ENCODE data around the gene CCT7. TPM values are rescaled to one million over a fixed set of nuclear protein-coding genes. Genes with fewer than 3 reads are reported as not detected.

Gene CCT7
- polyA plus RNA-seq, 3 donors, result 283 to 292 (median 283) TPM

DNA sequence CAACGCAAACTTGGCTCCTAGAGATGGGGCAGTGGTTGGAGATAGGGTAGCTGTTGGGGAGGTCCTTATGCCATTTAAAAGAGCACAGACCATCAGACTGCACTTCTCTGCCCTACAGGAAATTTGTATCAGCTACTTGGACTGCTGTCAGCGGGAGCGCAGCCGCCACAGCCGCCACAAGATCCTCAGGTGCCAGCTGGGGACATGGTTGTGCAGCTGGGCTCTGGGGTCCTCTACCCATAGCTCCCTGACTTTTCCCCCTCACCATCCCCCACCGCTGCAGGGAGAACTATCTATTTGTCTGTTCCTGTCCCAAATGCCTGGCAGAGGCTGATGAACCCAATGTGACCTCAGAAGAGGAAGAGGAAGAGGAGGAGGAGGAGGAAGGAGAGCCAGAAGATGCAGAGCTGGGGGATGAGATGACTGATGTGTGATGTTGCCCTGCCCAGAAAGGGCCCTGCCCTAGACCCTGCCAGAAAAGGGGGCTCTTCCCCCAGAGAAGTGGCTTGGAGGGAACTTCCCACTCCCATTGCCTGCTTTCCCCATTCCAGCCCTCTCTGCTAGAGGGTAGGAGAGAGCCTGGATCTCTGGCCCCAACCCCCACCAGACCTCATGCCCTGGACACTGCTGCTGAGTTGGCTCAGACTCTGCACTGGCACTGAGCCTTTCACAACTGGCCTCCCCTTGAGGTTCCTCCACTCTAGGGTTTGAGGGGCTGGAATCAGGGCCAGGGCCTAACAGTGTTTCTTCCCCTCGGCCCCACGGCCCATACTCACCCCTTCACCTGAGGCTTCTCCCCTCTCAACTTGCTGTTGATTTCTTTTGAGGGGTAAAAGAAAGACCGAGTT lies 8.4 kb upstream of the CCT7 start:
- DNase-seq (ENCODE audit: low read depth in 3 of 3, low spot score in 2 of 3), result no peak

DNA sequence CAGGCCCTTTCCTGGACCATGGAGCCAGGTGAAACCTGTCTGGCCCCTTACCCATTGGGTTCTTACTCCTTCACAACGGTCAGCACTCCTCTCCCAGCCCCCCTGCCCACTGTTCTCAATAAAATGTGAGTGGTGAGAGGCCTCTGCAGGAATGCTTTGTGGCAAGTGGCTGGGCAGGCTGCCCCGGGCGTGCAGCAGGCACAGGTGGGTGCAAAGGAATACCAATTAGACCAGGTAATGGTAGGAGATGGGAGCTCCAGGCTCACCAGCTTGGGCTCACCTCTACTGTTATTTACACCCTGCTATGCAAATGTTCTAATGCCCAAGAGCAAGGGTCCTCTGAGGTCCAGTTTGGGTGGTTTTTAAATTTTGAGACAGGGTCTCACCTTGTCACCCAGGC lies 7.0 kb upstream of the CCT7 start:
- no peak for DNase-seq (ENCODE audit: low read depth in 3 of 3, low spot score in 2 of 3)

DNA sequence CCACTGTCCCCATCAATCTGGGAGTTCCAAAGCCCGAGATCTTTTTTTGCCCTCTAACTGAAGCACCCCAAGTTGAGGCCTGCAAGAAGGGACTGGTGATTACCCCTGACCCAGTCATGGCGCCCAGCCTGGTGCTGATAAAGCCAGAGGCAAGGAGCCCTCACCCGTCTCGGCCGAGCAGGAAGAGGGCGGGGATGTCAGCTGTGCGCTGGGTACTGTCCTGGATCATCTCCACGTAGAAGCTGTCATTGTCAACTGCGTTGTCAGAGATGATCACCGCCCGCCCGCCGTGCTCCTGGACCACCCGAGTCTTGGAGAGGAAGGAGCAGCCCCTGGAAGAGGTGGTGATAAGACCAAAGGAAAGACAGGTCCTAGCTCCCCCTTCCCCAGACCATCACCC lies 5.5 kb upstream of the CCT7 start:
- DNase-seq (ENCODE audit: low read depth in 3 of 3, low spot score in 2 of 3), result no peak

DNA sequence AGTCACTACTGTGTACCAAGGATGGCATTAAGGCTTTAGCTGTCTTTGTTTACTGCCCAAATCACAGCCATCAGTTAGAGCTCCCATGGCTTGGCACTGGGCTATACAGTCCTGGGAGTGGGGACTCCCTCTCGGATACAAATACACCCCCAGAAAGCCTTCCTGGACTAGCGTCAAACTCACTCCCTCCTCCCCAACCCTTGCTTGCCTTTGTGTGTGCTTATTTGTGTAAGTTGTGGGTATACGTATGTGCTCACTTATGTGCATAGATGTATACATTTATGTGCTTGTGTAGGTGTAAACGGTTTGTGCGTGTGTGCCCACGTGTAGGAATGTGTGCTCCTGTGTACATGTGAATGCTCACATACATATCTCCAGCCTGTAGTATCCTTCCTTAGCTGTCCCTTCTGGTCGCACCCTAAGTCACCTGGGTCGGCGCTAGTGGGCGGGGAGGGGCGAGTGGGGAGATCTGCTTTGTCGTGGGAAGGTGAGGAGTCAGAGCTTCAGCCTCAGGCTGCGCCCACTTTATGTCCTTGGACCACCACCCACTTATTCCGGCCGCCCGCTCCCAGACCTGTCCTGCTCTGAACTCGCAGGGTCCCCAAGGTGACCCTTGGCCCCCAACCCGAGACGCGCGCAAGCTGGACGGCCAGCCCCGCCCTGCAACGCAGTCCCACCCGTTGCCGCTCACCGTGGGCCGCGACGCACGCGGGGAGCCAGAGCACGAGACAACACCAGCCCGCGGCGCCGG lies 1.5 kb upstream of the CCT7 start:
- no peak for DNase-seq (ENCODE audit: low read depth in 3 of 3, low spot score in 2 of 3)

DNA sequence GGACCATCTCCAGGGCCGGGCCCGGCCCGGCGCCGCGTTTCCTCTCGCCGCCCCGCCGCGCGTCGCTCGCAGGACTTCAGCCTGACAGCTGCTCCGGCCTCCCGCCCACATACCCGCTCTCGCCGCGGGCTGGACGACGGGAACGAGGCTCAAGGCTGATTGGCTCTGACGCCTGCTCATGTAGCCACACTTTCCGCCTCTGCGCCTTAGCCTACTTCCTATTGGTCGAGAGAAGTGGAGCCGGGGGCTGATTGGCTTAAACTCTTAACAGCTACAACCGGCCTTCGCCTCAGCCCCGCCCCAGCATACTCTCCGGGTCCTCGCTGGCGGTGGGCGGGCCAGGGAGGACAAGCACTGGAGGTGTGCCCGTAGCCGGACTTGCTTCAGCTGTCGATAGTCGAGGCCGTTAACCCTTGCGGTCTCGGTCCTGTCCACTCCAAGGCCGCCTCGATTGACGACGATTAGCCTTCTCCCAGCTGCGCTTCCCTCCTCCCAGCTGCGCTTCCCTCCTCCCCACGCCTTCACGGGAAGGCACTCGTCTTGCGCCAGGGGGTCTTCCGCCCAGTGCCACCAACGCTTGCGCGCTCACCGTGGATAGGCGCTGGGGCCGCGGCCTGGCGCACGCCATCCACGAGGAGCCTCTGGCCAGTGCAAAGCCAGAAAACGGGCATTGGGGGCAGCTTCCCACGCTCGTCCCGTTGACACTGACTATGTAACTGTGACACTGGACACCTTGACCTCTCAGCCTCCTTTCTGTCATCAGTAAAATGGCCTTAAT lies 765 bp upstream of the CCT7 start, which contains the start of gene PRADC1:
TSS of gene PRADC1 (minus strand) at position 86 of the 778 bp plus-strand sequence. CDS start at position 7, 79 bp downstream.
- peak; percentile 98 to 99 (median 99) for DNase-seq (ENCODE audit: low read depth in 3 of 3, low spot score in 2 of 3)

DNA sequence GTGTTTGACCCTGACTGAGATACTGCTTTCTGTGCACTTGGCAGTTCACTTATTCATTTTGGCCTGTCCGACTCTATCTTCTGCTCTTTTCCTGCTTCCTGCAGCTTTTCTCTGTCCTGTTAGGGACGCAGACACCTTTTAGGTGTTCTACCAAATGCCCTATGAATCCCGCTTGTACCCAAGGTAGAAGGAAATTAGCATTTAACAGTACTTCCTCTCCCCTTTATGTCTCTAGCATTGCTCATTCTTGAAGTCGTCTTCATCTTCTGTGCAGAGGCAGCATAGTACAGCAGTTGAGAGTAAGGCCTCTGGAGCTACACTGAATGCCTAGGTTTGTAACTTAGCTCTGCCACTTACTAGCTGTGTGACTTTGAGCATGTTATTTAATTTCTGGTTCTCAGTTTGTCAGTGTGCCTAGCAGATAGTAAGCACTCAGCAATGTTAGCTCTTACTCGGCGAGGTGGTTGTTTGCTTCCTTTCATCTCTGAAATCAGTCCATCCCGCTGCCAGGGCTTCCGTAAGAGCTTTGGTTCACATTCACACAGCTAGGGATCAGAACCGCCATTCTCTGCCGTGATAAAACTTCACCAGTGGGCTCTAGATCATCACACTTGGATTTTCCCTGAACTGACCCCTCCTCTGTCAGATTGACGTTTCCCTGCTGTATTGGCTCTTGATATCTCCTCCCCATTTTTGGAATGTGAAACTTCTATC lies 1.4 kb downstream of the CCT7 start:
- DNase-seq (ENCODE audit: low read depth in 3 of 3, low spot score in 2 of 3), result no peak

DNA sequence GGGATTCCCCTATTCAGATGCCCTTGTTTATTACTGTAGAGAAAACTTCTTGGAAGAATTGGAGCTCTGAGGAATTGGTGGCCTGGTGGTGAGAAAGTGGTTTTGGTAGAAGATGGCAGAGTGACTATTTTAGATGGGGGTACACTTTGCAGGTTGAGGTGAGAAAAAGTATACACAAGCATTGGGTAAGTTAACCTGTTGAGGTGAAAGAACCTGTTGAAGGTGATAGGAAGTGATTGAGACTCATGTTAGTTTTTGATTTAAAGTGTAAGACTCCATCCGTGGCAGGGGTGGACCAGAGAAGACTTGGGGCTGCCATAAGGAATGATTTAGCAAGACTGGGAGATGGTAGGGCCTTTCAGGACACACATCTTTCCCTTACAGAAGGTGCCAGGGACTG lies 3.1 kb downstream of the CCT7 start:
- no peak for DNase-seq (ENCODE audit: low read depth in 3 of 3, low spot score in 2 of 3)

DNA sequence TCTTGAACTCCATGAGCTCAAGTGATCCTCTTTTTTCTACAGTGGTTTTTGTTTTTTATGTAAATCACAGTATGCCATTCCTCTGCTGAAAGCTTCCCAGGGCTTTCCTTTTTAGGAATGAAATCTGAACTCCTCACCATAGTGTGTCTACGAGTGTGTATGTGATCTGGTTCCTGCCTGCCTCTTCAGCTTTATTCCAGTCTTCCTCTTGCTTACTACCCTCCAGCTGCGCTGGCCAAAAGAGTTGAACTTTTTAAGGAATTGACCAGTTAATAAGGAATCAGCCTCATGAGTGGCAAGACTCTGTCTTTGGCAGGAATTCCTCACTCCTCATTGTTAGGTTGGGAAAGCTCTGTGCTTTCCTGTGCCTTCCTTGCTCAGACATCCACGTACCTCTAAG lies 4.0 kb downstream of the CCT7 start:
- no peak for DNase-seq (ENCODE audit: low read depth in 3 of 3, low spot score in 2 of 3)

DNA sequence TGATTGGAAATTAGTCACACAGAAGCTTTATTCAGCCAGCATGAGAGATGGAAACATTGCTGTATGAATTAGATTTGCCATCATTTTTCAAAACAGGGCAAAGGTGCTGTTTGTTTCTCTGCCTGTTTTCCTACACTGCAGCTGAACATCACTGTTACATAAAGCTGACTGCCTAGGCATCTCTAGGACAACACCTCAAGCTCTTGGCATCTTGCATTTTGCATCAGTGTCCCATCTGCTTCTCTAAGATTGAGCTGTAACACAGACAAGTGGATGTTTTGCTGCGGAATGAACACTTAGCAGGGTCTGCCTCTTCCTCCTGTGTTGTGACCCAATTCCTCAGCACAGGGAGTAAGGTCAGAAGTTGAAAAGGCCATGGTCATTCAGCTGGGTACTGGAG lies 4.9 kb downstream of the CCT7 start:
- no peak for DNase-seq (ENCODE audit: low read depth in 3 of 3, low spot score in 2 of 3)

DNA sequence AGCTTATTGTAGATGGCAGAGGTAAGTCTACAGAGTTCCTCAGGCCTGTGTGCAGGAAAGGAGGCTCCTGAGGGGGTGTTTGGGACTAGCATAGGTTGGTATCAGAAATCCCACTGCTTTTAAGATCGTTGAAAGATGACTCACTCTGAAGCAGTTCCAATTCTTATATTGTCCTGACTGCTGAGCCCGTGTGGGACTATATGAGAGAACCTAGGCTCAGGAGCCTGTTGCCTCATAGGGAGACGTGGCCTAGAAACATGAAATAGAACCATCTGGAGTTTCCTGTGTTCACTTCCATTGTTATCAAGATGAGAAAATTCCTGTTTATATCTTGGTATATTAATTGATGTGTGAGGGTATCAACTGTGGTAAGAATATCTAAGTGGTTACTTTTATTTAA lies 5.7 kb downstream of the CCT7 start:
- DNase-seq (ENCODE audit: low read depth in 3 of 3, low spot score in 2 of 3), result no peak

DNA sequence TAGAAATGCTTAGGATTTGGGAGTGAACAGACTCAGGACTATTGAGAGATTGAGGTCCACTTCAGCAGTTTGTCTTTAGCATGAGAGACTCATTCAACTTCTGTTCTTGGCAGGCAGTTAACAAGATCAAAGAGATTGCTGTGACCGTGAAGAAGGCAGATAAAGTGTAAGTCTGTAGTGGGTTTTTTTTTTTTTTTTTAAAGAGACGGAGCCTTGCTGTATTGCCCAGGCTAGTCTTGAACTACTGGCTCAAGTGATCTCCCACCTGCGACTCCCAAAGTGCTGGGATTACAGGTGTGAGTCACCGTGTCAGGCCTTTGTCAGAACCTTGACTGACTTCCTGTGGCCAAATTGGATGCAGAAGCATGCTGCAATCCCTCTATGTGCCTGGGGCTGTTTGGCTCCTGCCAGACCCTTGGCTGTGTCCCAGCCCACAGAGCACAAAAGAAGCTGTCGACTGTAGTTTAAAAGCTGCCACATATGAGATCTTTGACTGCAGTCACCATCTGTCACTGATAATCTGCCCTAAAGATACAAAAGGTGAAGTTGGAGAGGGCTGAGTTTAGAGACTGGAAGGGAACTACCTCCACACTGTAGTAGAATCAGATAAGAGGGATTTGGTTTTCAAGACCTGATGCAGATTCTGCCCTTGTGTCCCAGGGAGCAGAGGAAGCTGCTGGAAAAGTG lies 9.9 kb downstream of the CCT7 start:
- DNase-seq (ENCODE audit: low read depth in 3 of 3, low spot score in 2 of 3), result no peak

DNA sequence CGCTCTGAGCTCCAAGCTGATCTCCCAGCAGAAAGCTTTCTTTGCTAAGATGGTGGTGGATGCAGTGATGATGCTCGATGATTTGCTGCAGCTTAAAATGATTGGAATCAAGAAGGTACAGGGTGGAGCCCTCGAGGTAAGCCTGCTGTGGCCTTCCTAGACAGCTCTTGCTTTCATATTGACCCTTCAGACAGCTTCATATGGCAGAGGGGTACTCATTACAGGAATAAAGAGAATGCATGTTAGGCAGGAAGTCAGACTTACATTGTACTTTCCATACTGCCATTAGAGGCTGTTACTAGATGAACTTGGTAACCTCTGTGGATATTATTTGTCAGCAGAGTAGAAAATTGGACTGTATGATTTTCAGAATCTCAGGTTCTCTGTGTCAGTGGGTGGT lies 10.5 kb downstream of the CCT7 start:
- DNase-seq (ENCODE audit: low read depth in 3 of 3, low spot score in 2 of 3), result no peak

DNA sequence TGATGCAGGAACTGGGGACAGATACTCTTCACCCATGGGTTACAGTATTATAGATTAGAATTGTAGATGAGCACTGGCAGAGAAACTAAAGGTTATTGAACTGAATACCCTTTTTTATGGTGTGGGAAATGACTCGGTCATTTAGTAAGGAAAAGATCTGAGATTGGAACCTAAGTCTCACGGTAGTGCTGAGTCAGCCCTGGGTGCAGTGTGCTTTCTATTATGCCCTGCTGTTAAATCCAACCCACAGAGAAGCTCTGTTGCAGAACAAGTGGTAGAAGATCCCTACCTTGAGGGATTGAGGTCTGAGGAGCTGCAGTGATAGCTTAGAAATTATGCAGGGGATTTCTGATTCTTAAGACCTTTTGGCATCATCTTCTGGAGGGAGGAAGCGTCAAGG lies 12.7 kb downstream of the CCT7 start:
- no peak for DNase-seq (ENCODE audit: low read depth in 3 of 3, low spot score in 2 of 3)

DNA sequence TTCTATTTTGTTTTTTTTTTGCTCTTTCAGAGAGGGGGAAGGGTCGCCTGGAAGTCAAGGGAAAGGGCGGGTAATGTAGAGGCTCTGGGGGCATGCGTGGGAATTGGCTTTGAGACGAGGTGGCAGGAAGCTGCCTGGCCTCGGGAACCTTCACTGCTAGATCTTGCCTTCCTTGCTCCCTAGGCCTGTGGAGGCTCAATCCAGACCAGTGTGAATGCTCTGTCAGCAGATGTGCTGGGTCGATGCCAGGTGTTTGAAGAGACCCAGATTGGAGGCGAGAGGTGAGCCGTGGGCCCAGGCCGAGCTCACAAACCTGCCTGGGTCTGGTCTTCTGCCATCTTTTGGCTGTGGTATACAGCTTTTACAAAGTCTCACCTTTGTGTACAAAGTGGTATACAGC lies 15.5 kb downstream of the CCT7 start:
- no peak for DNase-seq (ENCODE audit: low read depth in 3 of 3, low spot score in 2 of 3)

DNA sequence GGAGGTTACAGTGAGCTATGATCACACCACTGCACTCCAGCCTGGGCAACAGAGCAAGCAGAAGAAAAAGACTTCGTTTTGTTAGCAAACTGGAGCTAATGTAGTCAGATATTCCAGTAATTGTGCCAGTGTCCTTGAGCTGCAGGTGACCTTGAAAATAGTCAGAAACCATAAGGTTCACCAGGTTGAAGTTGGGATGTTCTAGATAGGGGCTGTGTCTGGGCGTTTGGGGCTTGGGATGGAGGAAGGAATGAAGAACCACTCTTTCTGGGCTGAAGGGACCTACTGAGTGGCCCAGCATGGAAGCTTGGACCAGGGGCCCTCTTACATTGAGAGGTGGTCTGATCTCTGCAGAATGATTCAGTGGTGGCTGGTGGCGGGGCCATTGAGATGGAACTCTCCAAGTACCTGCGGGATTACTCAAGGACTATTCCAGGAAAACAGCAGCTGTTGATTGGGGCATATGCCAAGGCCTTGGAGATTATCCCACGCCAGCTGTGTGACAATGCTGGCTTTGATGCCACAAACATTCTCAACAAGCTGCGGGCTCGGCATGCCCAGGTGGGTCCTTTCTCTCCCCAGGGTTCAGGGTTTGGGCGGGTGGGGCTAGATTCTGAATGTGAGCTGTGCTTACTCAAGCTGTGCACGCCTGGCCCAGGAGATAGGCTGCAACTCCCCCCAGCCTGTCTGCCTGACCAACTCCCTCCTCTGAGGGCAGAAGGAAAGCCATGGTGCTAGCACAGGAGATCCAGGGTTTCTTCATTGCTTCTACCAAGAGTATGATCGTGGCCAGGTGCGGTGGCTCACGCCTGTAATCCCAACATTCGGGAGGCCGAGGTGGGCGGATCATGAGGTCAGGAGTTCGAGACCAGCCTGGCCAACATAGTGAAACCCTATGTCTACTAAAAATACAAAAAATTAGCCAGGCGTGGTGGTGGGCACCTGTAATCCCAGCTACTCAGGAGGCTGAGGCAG lies 17.1 kb downstream of the CCT7 start:
- no peak for DNase-seq (ENCODE audit: low read depth in 3 of 3, low spot score in 2 of 3)

DNA sequence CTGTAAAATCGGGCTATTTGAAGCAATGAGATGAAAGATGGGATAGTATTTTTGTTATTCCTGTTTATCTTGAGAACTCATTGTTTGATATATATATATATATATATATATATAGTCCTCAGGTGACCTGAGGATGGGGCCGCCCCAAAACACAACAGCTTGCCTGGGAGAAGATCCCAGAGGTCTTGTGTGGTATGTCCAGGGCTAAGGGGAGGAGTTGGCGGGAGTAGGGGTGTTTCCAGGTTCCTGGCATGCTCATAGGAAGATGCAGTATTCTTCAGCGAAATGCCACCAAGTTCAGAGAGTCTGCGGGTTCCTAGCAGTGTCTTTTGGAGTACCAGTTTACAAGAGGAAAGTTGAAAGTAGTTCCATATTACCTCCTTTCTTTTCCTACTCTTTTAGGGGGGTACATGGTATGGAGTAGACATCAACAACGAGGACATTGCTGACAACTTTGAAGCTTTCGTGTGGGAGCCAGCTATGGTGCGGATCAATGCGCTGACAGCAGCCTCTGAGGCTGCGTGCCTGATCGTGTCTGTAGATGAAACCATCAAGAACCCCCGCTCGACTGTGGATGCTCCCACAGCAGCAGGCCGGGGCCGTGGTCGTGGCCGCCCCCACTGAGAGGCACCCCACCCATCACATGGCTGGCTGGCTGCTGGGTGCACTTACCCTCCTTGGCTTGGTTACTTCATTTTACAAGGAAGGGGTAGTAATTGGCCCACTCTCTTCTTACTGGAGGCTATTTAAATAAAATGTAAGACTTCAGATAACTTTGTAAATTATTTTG lies 18.3 kb downstream of the CCT7 start:
- no peak for DNase-seq (ENCODE audit: low read depth in 3 of 3, low spot score in 2 of 3)

DNA sequence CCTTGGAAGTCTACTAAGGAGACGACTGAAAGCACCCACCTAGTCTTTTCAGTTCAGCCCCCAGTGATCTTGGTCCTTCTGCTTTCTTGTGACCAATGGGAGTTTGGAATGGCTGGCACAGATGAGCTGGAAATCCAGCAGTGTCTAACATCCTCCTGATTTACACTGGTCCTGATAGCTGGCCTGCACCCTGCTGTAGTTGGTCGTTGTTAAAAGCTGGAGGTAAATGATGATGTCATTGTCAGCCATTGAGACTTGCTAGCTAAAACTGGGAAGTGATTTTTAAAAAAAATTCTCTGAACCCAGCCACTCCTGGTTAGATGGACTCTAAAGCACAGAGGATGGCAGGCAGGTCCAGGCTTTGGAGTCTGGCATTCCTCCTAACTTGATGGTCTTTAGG lies 19.3 kb downstream of the CCT7 start:
- no peak for DNase-seq (ENCODE audit: low read depth in 3 of 3, low spot score in 2 of 3)

DNA sequence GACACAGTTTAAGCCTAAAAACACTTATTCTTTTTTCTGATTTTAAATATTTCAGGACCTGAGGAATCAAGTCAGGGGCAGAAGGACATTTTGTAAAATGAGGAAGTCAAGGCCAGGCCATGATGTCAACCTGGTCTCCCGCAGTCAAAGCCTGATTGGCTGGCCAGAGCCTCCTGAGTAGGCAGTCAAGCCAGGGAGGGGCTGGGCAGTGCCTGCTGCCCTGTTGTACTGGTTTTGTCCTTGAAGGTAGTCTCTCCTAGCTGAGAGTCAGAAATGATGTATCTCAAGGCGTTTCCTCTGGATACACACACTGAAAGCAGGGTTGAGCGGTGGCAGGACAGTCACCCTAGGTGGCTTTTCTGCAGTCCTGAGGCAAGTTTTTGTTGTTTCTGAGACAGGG lies 19.8 kb downstream of the CCT7 start:
- DNase-seq (ENCODE audit: low read depth in 3 of 3, low spot score in 2 of 3), result no peak
